Measurements from ENCODE around the gene RP2. TPM values are rescaled to one million over a fixed set of nuclear protein-coding genes. Genes with fewer than 3 reads are reported as not detected.

Gene RP2
- total RNA-seq: 5.8 TPM
- 10 to 100 TPM in 2 of 8 donors, 1 to 10 TPM in 6; 7.0 to 13.2 (median 8.6) TPM for polyA plus RNA-seq (ENCODE audit: insufficient read depth in 1 of 8, insufficient read length in 8 of 8, low replicate concordance in 1 of 8)
- long read RNA-seq, donor 1: 0 reads
- long read RNA-seq, donor 2: 0 reads
- long read RNA-seq, donor 3, partial matches to known transcripts: 5 of 5 reads
- long read RNA-seq, donor 3, other reads (novel, unspliced or antisense): 0 of 5 reads
- long read RNA-seq, donor 4, partial matches to known transcripts: 0 of 1 reads
- long read RNA-seq, donor 4, other reads (novel, unspliced or antisense): 0 of 1 reads
- long read RNA-seq, donor 5, transcript RP2-201 (5 exons, 3,803 nt): major isoform, 7 of 7 reads
- long read RNA-seq, donor 5, partial matches to known transcripts: 0 of 7 reads
- long read RNA-seq, donor 5, other reads (novel, unspliced or antisense): 0 of 7 reads
- long read RNA-seq, donor 6, transcript RP2-201 (5 exons, 3,803 nt): major isoform, 6 of 6 reads
- long read RNA-seq, donor 6, partial matches to known transcripts: 0 of 6 reads
- long read RNA-seq, donor 6, other reads (novel, unspliced or antisense): 0 of 6 reads
- long read RNA-seq, donor 7, partial matches to known transcripts: 7 of 11 reads
- long read RNA-seq, donor 7, other reads (novel, unspliced or antisense): 0 of 11 reads
- long read RNA-seq, donor 8, partial matches to known transcripts: 7 of 9 reads
- long read RNA-seq, donor 8, other reads (novel, unspliced or antisense): 0 of 9 reads
- long read RNA-seq, donor 9, partial matches to known transcripts: 0 of 1 reads
- long read RNA-seq, donor 9, other reads (novel, unspliced or antisense): 0 of 1 reads
- long read RNA-seq, donor 10, transcript RP2-201 (5 exons, 3,803 nt): major isoform, 7 of 7 reads
- long read RNA-seq, donor 10, partial matches to known transcripts: 0 of 7 reads
- long read RNA-seq, donor 10, other reads (novel, unspliced or antisense): 0 of 7 reads
- long read RNA-seq, donor 11, partial matches to known transcripts: 0 of 4 reads
- long read RNA-seq, donor 11, other reads (novel, unspliced or antisense): 0 of 4 reads

- Histone ChIP-seq H3K4me3 (ENCODE audit: low read length) (peak within 1 kb of the TSS; percentile 87), H3K36me3 (ENCODE audit: control insufficient read depth, insufficient read depth, low read length) (no peaks in the 10 kb centered on the region), H3K27me3 (ENCODE audit: control insufficient read depth, insufficient read depth, low read length) (peaks cover 9% of the 10 kb centered on the region), H3K27ac (ENCODE audit: low read length) (peak within 1 kb of the TSS; percentile 95), H3K4me1 (ENCODE audit: control insufficient read depth, insufficient read depth, low read length) (peaks cover 6% of the 10 kb centered on the region), H3K9me3 (replicated peaks; ENCODE audit: control insufficient read depth, low read depth, low read length) (no peaks in the 10 kb centered on the region)
- DNase-seq: peak; percentile 98
- WGBS (ENCODE audit: insufficient coverage): 36% methylated on average over 70 of the region's 71 CpGs
Observed at GRCh38 chrX:46836701-46837557, at the start of gene RP2. Gene RP2 (plus strand): TSS chrX:46837043. CDS start chrX:46837101, 58 bp downstream.

- no peaks in the 10 kb centered on the region for H3K9me3 ChIP-seq (replicated peaks; ENCODE audit: control insufficient read depth, low read depth, low read length)
- no peak overlapping the region for H3K27ac ChIP-seq (ENCODE audit: low read length)
- DNase-seq: no peak
- no CpG with 5 or more reads among the region's 4 CpGs for WGBS (ENCODE audit: insufficient coverage)
- H3K4me1 ChIP-seq (ENCODE audit: control insufficient read depth, insufficient read depth, low read length): no peaks in the 10 kb centered on the region
- peaks cover 7% of the 10 kb centered on the region for H3K27me3 ChIP-seq (ENCODE audit: control insufficient read depth, insufficient read depth, low read length)
- H3K4me3 ChIP-seq (ENCODE audit: low read length): no peak overlapping the region
- no peaks in the 10 kb centered on the region for H3K36me3 ChIP-seq (ENCODE audit: control insufficient read depth, insufficient read depth, low read length)
Observed at GRCh38 chrX:46788902-46789301, 47.9 kb upstream of the RP2 start.

GRCh38 chrX:46791927-46792809 lies 44.7 kb upstream of the RP2 start:
- no peak overlapping the region for H3K4me3 ChIP-seq (ENCODE audit: low read length)
- no peaks in the 10 kb centered on the region for H3K4me1 ChIP-seq (ENCODE audit: control insufficient read depth, insufficient read depth, low read length)
- H3K27ac ChIP-seq (ENCODE audit: low read length): no peak overlapping the region
- H3K36me3 ChIP-seq (ENCODE audit: control insufficient read depth, insufficient read depth, low read length): no peaks in the 10 kb centered on the region
- peak; percentile 32 for DNase-seq
- no peaks in the 10 kb centered on the region for H3K9me3 ChIP-seq (replicated peaks; ENCODE audit: control insufficient read depth, low read depth, low read length)
- no peaks in the 10 kb centered on the region for H3K27me3 ChIP-seq (ENCODE audit: control insufficient read depth, insufficient read depth, low read length)
- 20% methylated on average over 1 of the region's 7 CpGs for WGBS (ENCODE audit: insufficient coverage)

- Histone ChIP-seq H3K36me3 (ENCODE audit: control insufficient read depth, insufficient read depth, low read length) (no peaks in the 10 kb centered on the region), H3K27ac (ENCODE audit: low read length) (no peak overlapping the region), H3K4me1 (ENCODE audit: control insufficient read depth, insufficient read depth, low read length) (no peaks in the 10 kb centered on the region), H3K27me3 (ENCODE audit: control insufficient read depth, insufficient read depth, low read length) (no peaks in the 10 kb centered on the region), H3K9me3 (replicated peaks; ENCODE audit: control insufficient read depth, low read depth, low read length) (no peaks in the 10 kb centered on the region), H3K4me3 (ENCODE audit: low read length) (no peak overlapping the region)
- no CpG with 5 or more reads among the region's 4 CpGs for WGBS (ENCODE audit: insufficient coverage)
- DNase-seq: no peak
Observed at GRCh38 chrX:46792810-46793188, 44.0 kb upstream of the RP2 start.

GRCh38 chrX:46793386-46794143 lies 43.3 kb upstream of the RP2 start:
- WGBS (ENCODE audit: insufficient coverage): 89% methylated on average over 3 of the region's 6 CpGs
- no peak overlapping the region for H3K27ac ChIP-seq (ENCODE audit: low read length)

GRCh38 chrX:46796574-46797191 lies 40.2 kb upstream of the RP2 start:
- Histone ChIP-seq H3K4me1 (ENCODE audit: control insufficient read depth, insufficient read depth, low read length) (no peaks in the 10 kb centered on the region), H3K36me3 (ENCODE audit: control insufficient read depth, insufficient read depth, low read length) (no peaks in the 10 kb centered on the region), H3K9me3 (replicated peaks; ENCODE audit: control insufficient read depth, low read depth, low read length) (no peaks in the 10 kb centered on the region), H3K27me3 (ENCODE audit: control insufficient read depth, insufficient read depth, low read length) (no peaks in the 10 kb centered on the region), H3K4me3 (ENCODE audit: low read length) (no peak overlapping the region), H3K27ac (ENCODE audit: low read length) (no peak overlapping the region)
- WGBS (ENCODE audit: insufficient coverage): 54% methylated on average over 4 of the region's 8 CpGs
- DNase-seq: peak; percentile 58

More at GRCh38 chrX:46793386-46794143, 43.3 kb upstream of the RP2 start:
- no peaks in the 10 kb centered on the region for H3K9me3 ChIP-seq (replicated peaks; ENCODE audit: control insufficient read depth, low read depth, low read length)
- no peak for DNase-seq
- H3K27me3 ChIP-seq (ENCODE audit: control insufficient read depth, insufficient read depth, low read length): no peaks in the 10 kb centered on the region
- no peaks in the 10 kb centered on the region for H3K4me1 ChIP-seq (ENCODE audit: control insufficient read depth, insufficient read depth, low read length)
- no peaks in the 10 kb centered on the region for H3K36me3 ChIP-seq (ENCODE audit: control insufficient read depth, insufficient read depth, low read length)
- no peak overlapping the region for H3K4me3 ChIP-seq (ENCODE audit: low read length)

GRCh38 chrX:46803140-46803539 lies 33.7 kb upstream of the RP2 start:
- Histone ChIP-seq H3K27me3 (ENCODE audit: control insufficient read depth, insufficient read depth, low read length) (peaks cover 2% of the 10 kb centered on the region), H3K27ac (ENCODE audit: low read length) (no peak overlapping the region), H3K36me3 (ENCODE audit: control insufficient read depth, insufficient read depth, low read length) (no peaks in the 10 kb centered on the region), H3K4me1 (ENCODE audit: control insufficient read depth, insufficient read depth, low read length) (no peaks in the 10 kb centered on the region), H3K4me3 (ENCODE audit: low read length) (no peak overlapping the region), H3K9me3 (replicated peaks; ENCODE audit: control insufficient read depth, low read depth, low read length) (no peaks in the 10 kb centered on the region)
- DNase-seq: no peak
- WGBS (ENCODE audit: insufficient coverage): 37% methylated on average over 2 of the region's 3 CpGs

- H3K27ac ChIP-seq (ENCODE audit: low read length): no peak overlapping the region
- no peak for DNase-seq
- H3K27me3 ChIP-seq (ENCODE audit: control insufficient read depth, insufficient read depth, low read length): peaks cover 2% of the 10 kb centered on the region
- H3K4me1 ChIP-seq (ENCODE audit: control insufficient read depth, insufficient read depth, low read length): no peaks in the 10 kb centered on the region
- no peak overlapping the region for H3K4me3 ChIP-seq (ENCODE audit: low read length)
- no peaks in the 10 kb centered on the region for H3K9me3 ChIP-seq (replicated peaks; ENCODE audit: control insufficient read depth, low read depth, low read length)
- 67% methylated on average over 1 of the region's 2 CpGs for WGBS (ENCODE audit: insufficient coverage)
- H3K36me3 ChIP-seq (ENCODE audit: control insufficient read depth, insufficient read depth, low read length): no peaks in the 10 kb centered on the region
Observed at GRCh38 chrX:46805270-46805669, 31.6 kb upstream of the RP2 start.
